Activated naive CD4-positive, alpha-beta T cell treated with anti-CD3 and anti-CD28 coated beads, Interleukin-2, amount 10 ng/mL, durations not matched to agents 7 days and 5 days (primary cell): Measurements from ENCODE around the gene GRIK3.

Source experiments
- CTCF ChIA-PET: fragments of 350-600 bp; sonication (Branson Sonifier 250); formaldehyde crosslinking; loops from one replicate; lab custom pipeline; 2021; ENCODE audit warnings: antibody characterized with exemption; lab: Charles Lee
- DNase-seq: peaks from one replicate; pipeline ENCODE4 v3.0.0-alpha.2; 2020
- H3K27ac Mint-ChIP-seq: one replicate; pipeline ENCODE4 v1.8.0; 2021; ENCODE audit warnings: mild to moderate bottlenecking, moderate library complexity, mixed read lengths
- H3K27me3 Mint-ChIP-seq: one replicate; pipeline ENCODE4 v1.8.0; 2021; ENCODE audit warnings: mild to moderate bottlenecking, mixed read lengths
- H3K36me3 Mint-ChIP-seq: one replicate; pipeline ENCODE4 v1.8.0; 2021; ENCODE audit warnings: mixed read lengths
- H3K4me1 Mint-ChIP-seq: one replicate; pipeline ENCODE4 v1.8.0; 2021; ENCODE audit warnings: mixed read lengths
- H3K4me3 Mint-ChIP-seq: one replicate; pipeline ENCODE4 v1.8.0; 2021; ENCODE audit warnings: mild to moderate bottlenecking, moderate library complexity, mixed read lengths
- H3K9me3 Mint-ChIP-seq: one replicate; pipeline ENCODE4 v1.8.0; 2021; ENCODE audit warnings: mixed read lengths

GRIK3 gene

GRCh38 chr1:36844917-36845316 lies 189.4 kb downstream of the GRIK3 start:
- CTCF ChIA-PET: no interaction called here
- no peaks in the 10 kb centered on the region for H3K4me1 Mint-ChIP-seq
- no peaks in the 10 kb centered on the region for H3K9me3 Mint-ChIP-seq
- H3K4me3 Mint-ChIP-seq: no peak overlapping the region
- peaks cover 18% of the 10 kb centered on the region for H3K27me3 Mint-ChIP-seq
- no peak overlapping the region for H3K27ac Mint-ChIP-seq
- H3K36me3 Mint-ChIP-seq: no peaks in the 10 kb centered on the region
- no peak for DNase-seq

- no peak for DNase-seq
Observed at GRCh38 chr1:36843906-36844610, 190.3 kb downstream of the GRIK3 start.

GRCh38 chr1:36843027-36843426 lies 191.3 kb downstream of the GRIK3 start:
- Mint-ChIP-seq H3K36me3 (no peaks in the 10 kb centered on the region), H3K4me3 (no peak overlapping the region), H3K27ac (no peak overlapping the region), H3K9me3 (no peaks in the 10 kb centered on the region), H3K27me3 (peaks cover 15% of the 10 kb centered on the region), H3K4me1 (no peaks in the 10 kb centered on the region)
- CTCF ChIA-PET: no interaction called here
- DNase-seq: no peak

More at GRCh38 chr1:36843906-36844610, 190.3 kb downstream of the GRIK3 start:
- Mint-ChIP-seq H3K27ac (no peak overlapping the region), H3K9me3 (no peaks in the 10 kb centered on the region), H3K36me3 (no peaks in the 10 kb centered on the region), H3K4me1 (no peaks in the 10 kb centered on the region), H3K4me3 (no peak overlapping the region), H3K27me3 (peaks cover 18% of the 10 kb centered on the region)
- CTCF ChIA-PET: no interaction called here

GRCh38 chr1:36842448-36842847 lies 191.9 kb downstream of the GRIK3 start:
- no peak for DNase-seq
- Mint-ChIP-seq H3K27me3 (peaks cover 12% of the 10 kb centered on the region), H3K27ac (no peak overlapping the region), H3K4me1 (no peaks in the 10 kb centered on the region), H3K9me3 (no peaks in the 10 kb centered on the region), H3K4me3 (no peak overlapping the region), H3K36me3 (no peaks in the 10 kb centered on the region)
- CTCF ChIA-PET: no interaction called here

GRCh38 chr1:36839485-36839884 lies 194.8 kb downstream of the GRIK3 start:
- Mint-ChIP-seq H3K9me3 (no peaks in the 10 kb centered on the region), H3K36me3 (no peaks in the 10 kb centered on the region), H3K27me3 (peaks cover 14% of the 10 kb centered on the region), H3K4me3 (no peak overlapping the region), H3K27ac (no peak overlapping the region), H3K4me1 (no peaks in the 10 kb centered on the region)
- CTCF ChIA-PET: interaction anchor here (1.0 kb wide), 1 partner anchor 27 kb away, joined by 3 read pairs; no protein-coding TSS in a partner anchor
- DNase-seq: no peak

- CTCF ChIA-PET: interaction anchor here (1.0 kb wide), 1 partner anchor 28 kb away, joined by 3 read pairs; no protein-coding TSS in a partner anchor
- Mint-ChIP-seq H3K27ac (no peak overlapping the region), H3K36me3 (no peaks in the 10 kb centered on the region), H3K9me3 (no peaks in the 10 kb centered on the region), H3K4me1 (no peaks in the 10 kb centered on the region), H3K27me3 (peaks cover 15% of the 10 kb centered on the region), H3K4me3 (no peak overlapping the region)
- DNase-seq: no peak
Observed at GRCh38 chr1:36838888-36839287, 195.4 kb downstream of the GRIK3 start.

GRCh38 chr1:36836916-36837315 lies 197.4 kb downstream of the GRIK3 start:
- Mint-ChIP-seq H3K9me3 (no peaks in the 10 kb centered on the region), H3K36me3 (no peaks in the 10 kb centered on the region), H3K27ac (no peak overlapping the region), H3K4me1 (no peaks in the 10 kb centered on the region), H3K27me3 (peaks cover 21% of the 10 kb centered on the region), H3K4me3 (no peak overlapping the region)
- DNase-seq: no peak
- CTCF ChIA-PET: no interaction called here

- Mint-ChIP-seq H3K36me3 (no peaks in the 10 kb centered on the region), H3K9me3 (no peaks in the 10 kb centered on the region), H3K4me1 (no peaks in the 10 kb centered on the region), H3K27ac (no peak overlapping the region), H3K4me3 (no peak overlapping the region), H3K27me3 (peaks cover 21% of the 10 kb centered on the region)
- DNase-seq: no peak
- CTCF ChIA-PET: no interaction called here
Observed at GRCh38 chr1:36836196-36836883, 198.0 kb downstream of the GRIK3 start.

- no peaks in the 10 kb centered on the region for H3K9me3 Mint-ChIP-seq
- H3K36me3 Mint-ChIP-seq: no peaks in the 10 kb centered on the region
- no peak overlapping the region for H3K4me3 Mint-ChIP-seq
- no peak overlapping the region for H3K27ac Mint-ChIP-seq
- H3K27me3 Mint-ChIP-seq: peaks cover 21% of the 10 kb centered on the region
- CTCF ChIA-PET: no interaction called here
- no peaks in the 10 kb centered on the region for H3K4me1 Mint-ChIP-seq
- no peak for DNase-seq
Observed at GRCh38 chr1:36835696-36836095, 198.6 kb downstream of the GRIK3 start.

- H3K4me3 Mint-ChIP-seq: no peak overlapping the region
- no peaks in the 10 kb centered on the region for H3K9me3 Mint-ChIP-seq
- CTCF ChIA-PET: no interaction called here
- H3K27ac Mint-ChIP-seq: no peak overlapping the region
- peaks cover 21% of the 10 kb centered on the region for H3K27me3 Mint-ChIP-seq
- no peaks in the 10 kb centered on the region for H3K4me1 Mint-ChIP-seq
- H3K36me3 Mint-ChIP-seq: no peaks in the 10 kb centered on the region
- no peak for DNase-seq
Observed at GRCh38 chr1:36835017-36835695, 199.2 kb downstream of the GRIK3 start.

GRCh38 chr1:36834586-36834985 lies 199.7 kb downstream of the GRIK3 start:
- Mint-ChIP-seq H3K4me1 (no peaks in the 10 kb centered on the region), H3K27me3 (peaks cover 17% of the 10 kb centered on the region), H3K36me3 (no peaks in the 10 kb centered on the region), H3K27ac (no peak overlapping the region), H3K4me3 (no peak overlapping the region), H3K9me3 (no peaks in the 10 kb centered on the region)
- DNase-seq: no peak
- CTCF ChIA-PET: no interaction called here

GRCh38 chr1:36831186-36831810 lies 203.0 kb downstream of the GRIK3 start:
- H3K27me3 Mint-ChIP-seq: peaks cover 21% of the 10 kb centered on the region
- H3K4me3 Mint-ChIP-seq: no peak overlapping the region
- no peaks in the 10 kb centered on the region for H3K36me3 Mint-ChIP-seq
- no peaks in the 10 kb centered on the region for H3K9me3 Mint-ChIP-seq
- H3K27ac Mint-ChIP-seq: no peak overlapping the region
- CTCF ChIA-PET: no interaction called here
- H3K4me1 Mint-ChIP-seq: no peaks in the 10 kb centered on the region
- DNase-seq: no peak

- Mint-ChIP-seq H3K27ac (no peak overlapping the region), H3K36me3 (no peaks in the 10 kb centered on the region), H3K27me3 (peaks cover 21% of the 10 kb centered on the region), H3K4me1 (no peaks in the 10 kb centered on the region), H3K4me3 (no peak overlapping the region), H3K9me3 (no peaks in the 10 kb centered on the region)
- no peak for DNase-seq
- CTCF ChIA-PET: no interaction called here
Observed at GRCh38 chr1:36829961-36830360, 204.4 kb downstream of the GRIK3 start.

GRCh38 chr1:36829066-36829465 lies 205.2 kb downstream of the GRIK3 start:
- Mint-ChIP-seq H3K27ac (no peak overlapping the region), H3K9me3 (no peaks in the 10 kb centered on the region), H3K36me3 (no peaks in the 10 kb centered on the region), H3K4me3 (no peak overlapping the region), H3K4me1 (no peaks in the 10 kb centered on the region), H3K27me3 (peaks cover 25% of the 10 kb centered on the region)
- no peak for DNase-seq
- CTCF ChIA-PET: no interaction called here
